Right lobe of liver (tissue), 4 donors: ENCODE results near the gene ZCCHC24.

Experiments used
- POLR2A ChIP-seq: fragments of 450-650 bp; IDR thresholded peaks from one replicate; pipeline ENCODE4 v1.6.1; 2017; ENCODE audit warnings: antibody characterized with exemption, mild to moderate bottlenecking
- TF ChIP-seq, protein P1 (sequence below), 4 donors: fragments of 200-600 bp in 3 of 4; fragments of 450-650 bp in 1 of 4; IDR thresholded peaks; one replicate each; pipeline versions ENCODE4 v1.5.1 to v1.8.0; 2016 to 2022; ENCODE audit warnings: antibody characterized with exemption in 4 of 4, mild to moderate bottlenecking in 2 of 4
- donor health status: DM: no; HTN: no; CAD: no.
- donor health status: DM: no; HTN: no; CAD: no.
- donor health status: DM: no; HTN: yes; CAD: no.

DNA sequence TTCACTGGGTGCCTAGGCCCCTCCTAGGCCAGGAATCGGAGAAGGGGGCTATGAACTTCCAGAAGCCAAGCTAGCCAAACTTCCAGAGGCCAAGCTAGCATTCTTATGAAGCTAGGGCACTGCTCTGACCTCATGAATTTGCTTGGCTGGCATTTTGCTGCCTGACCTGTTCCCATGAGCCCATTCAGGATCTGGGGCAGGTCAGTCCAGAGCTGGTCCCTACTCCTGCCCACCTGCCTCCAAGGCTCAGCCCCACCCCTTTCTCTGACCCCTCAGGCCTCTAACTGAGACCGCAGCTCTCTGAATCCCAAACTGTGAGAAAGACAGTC is 99.4 kb downstream of the ZCCHC24 start:
- TF ChIP-seq POLR2A = no peak
- TF ChIP-seq, protein P1, sequence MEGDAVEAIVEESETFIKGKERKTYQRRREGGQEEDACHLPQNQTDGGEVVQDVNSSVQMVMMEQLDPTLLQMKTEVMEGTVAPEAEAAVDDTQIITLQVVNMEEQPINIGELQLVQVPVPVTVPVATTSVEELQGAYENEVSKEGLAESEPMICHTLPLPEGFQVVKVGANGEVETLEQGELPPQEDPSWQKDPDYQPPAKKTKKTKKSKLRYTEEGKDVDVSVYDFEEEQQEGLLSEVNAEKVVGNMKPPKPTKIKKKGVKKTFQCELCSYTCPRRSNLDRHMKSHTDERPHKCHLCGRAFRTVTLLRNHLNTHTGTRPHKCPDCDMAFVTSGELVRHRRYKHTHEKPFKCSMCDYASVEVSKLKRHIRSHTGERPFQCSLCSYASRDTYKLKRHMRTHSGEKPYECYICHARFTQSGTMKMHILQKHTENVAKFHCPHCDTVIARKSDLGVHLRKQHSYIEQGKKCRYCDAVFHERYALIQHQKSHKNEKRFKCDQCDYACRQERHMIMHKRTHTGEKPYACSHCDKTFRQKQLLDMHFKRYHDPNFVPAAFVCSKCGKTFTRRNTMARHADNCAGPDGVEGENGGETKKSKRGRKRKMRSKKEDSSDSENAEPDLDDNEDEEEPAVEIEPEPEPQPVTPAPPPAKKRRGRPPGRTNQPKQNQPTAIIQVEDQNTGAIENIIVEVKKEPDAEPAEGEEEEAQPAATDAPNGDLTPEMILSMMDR (IDR thresholded peaks at IDR 0.05) = no peak
